GM19468 (cell line): ENCODE data around the gene ARHGEF28.

Experiments
- ATAC-seq: cut with Tn5 transposase; IDR thresholded peaks from one replicate; pipeline ENCODE4 v1.9.1; 2021; ENCODE audit warnings: mild to moderate bottlenecking, moderate library complexity, moderate number of reproducible peaks; ENCODE audit not compliant: unreplicated experiment; ENCODE audit errors: extremely low read depth

The ARHGEF28 gene

GRCh38 chr5:73909474-73909873, 283.5 kb downstream of the ARHGEF28 start:
- no peak for ATAC-seq

- ATAC-seq = no peak
Measured at GRCh38 chr5:73911761-73912393, 285.9 kb downstream of the ARHGEF28 start.

GRCh38 chr5:73912821-73913271, 286.9 kb downstream of the ARHGEF28 start:
- no peak for ATAC-seq

- ATAC-seq = no peak
Measured at GRCh38 chr5:73913971-73914370, 288.0 kb downstream of the ARHGEF28 start.

GRCh38 chr5:73915345-73915744, 289.3 kb downstream of the ARHGEF28 start:
- no peak for ATAC-seq

- ATAC-seq = no peak
Measured at GRCh38 chr5:73917433-73917832, 291.4 kb downstream of the ARHGEF28 start.

GRCh38 chr5:73917891-73918290, 291.9 kb downstream of the ARHGEF28 start:
- ATAC-seq = no peak

- ATAC-seq = no peak
Measured at GRCh38 chr5:73918791-73919221, 292.8 kb downstream of the ARHGEF28 start.

- ATAC-seq = no peak
Measured at GRCh38 chr5:73921741-73922140, 295.7 kb downstream of the ARHGEF28 start.

- no peak for ATAC-seq
Measured at GRCh38 chr5:73922224-73922623, 296.2 kb downstream of the ARHGEF28 start.

GRCh38 chr5:73922875-73923557, 297.0 kb downstream of the ARHGEF28 start:
- ATAC-seq = no peak

GRCh38 chr5:73928476-73929070, 302.6 kb downstream of the ARHGEF28 start:
- no peak for ATAC-seq

GRCh38 chr5:73935719-73936118, 309.7 kb downstream of the ARHGEF28 start:
- ATAC-seq = no peak

GRCh38 chr5:73938280-73938937, 312.4 kb downstream of the ARHGEF28 start:
- ATAC-seq = no peak

- ATAC-seq = no peak
Measured at GRCh38 chr5:73938938-73939320, 312.9 kb downstream of the ARHGEF28 start.

GRCh38 chr5:73939557-73939956, 313.6 kb downstream of the ARHGEF28 start:
- ATAC-seq = no peak

GRCh38 chr5:73940026-73940425, 314.0 kb downstream of the ARHGEF28 start:
- ATAC-seq = no peak

- no peak for ATAC-seq
Measured at GRCh38 chr5:73940801-73941200, 314.8 kb downstream of the ARHGEF28 start.

- ATAC-seq = no peak
Measured at GRCh38 chr5:73942783-73943182, 316.8 kb downstream of the ARHGEF28 start.

- no peak for ATAC-seq
Measured at GRCh38 chr5:73943397-73943796, 317.4 kb downstream of the ARHGEF28 start.

GRCh38 chr5:73944581-73944980, 318.6 kb downstream of the ARHGEF28 start:
- ATAC-seq = no peak
